Activated effector memory CD4-positive, alpha-beta T cell treated with Interleukin-2 at 50 U/mL for 16 hours (primary cell): ENCODE results near the gene VWA3A.
"Not testable (repeated sequence)": the region's sequence is repeated elsewhere in the genome, so short reads cannot be mapped to it uniquely, and the experiment has no call there.

Source experiments
- DNase-seq: peaks from one replicate; pipeline ENCODE4 v3.0.0-alpha.2; 2020

VWA3A gene

DNA sequence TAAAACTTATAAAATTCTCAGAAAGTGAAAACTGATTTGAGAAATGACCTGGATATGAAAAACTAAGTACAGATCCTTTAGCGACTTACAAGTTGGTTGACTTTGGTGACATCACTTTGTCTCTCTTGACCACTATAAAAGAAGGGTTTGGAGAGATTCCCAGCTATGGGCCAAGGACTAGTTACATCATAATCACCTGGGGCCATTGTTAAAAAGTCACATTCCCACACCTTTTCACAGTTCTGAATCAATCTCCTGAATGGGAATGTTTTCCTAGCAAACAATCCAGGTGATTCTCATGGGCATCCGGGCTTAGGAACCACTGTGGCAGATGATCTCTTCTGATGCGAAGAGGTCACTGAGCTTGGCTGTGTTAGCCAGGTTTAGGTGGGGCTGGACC is 620 bp upstream of the VWA3A start:
- no peak for DNase-seq

DNA sequence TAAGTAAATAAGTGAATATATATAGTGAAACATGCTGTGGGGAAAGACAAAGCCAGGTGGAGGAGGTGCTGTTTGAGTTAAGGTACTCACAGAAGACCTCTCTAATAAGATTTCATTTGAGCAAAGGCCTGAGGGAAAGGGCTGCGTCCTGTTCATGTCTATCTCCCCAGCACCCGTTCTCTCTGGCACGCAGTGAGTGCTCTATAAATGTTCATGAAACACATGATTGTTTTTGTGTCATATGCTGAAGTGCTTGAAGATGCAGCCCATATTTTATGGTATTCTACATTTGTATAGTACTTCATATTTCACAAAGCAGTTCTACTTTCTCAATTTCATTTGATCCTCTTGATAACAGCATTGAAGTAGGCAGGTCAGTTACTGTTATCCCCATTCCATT is 990 bp downstream of the VWA3A start:
- DNase-seq = no peak

DNA sequence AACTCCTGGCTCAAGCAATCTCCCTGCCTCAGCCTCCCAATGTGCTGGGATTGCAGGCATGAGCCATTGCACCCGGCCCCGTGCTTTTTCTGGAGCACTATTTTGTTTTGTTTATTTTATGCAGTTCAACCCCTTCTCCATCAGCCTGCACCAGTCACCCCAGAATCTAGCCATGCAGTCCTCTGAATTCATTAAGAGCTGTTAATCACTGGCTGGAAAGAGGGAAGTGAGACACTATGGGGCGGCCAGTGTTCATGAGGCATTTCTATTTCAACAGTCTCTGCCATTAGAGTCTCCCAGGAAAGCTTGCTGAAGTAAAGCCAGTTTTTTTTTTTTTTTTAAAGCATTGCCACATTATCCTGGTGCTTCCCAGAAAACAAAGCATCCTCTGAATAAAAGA is 1.7 kb downstream of the VWA3A start:
- no peak for DNase-seq

DNA sequence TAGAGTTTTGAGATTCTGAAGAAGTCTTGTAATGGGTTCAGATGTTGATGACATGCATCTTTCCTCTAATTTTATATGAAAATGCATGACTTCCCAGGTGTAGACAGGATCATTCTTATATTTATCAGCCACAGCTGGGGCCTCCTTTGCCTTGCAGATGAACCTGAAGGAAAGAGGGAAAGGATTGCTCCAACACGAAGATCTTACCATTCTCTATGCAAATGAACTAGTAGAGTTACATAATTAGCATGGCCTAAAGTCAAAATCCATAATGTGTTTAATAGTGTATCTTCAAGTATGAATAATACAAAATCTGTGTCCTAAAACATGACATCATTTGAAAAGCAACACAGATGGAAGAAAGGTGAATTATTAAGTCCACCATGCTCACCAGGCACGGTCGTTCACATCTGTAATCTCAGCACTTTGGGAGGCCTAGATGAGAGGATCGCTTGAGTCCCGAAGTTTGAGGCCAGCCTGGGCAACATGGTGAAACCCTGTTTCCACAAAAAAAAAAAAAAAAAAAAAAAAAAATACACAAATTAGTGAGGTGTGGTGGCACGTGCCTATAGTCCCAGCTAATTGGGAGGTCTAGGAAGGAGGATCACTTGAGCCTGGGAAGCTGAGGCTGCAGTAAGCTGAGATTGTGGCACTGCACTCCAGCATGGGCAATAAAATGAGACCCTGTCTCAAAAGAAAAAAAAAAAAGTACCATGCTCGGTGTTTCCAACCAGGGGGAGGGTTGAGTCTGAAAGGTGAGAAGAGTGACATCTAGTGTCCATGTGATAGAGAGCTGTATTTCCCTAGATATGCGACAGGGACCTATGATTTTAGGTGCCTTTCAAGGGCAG is 6.3 kb downstream of the VWA3A start:
- DNase-seq = no peak

DNA sequence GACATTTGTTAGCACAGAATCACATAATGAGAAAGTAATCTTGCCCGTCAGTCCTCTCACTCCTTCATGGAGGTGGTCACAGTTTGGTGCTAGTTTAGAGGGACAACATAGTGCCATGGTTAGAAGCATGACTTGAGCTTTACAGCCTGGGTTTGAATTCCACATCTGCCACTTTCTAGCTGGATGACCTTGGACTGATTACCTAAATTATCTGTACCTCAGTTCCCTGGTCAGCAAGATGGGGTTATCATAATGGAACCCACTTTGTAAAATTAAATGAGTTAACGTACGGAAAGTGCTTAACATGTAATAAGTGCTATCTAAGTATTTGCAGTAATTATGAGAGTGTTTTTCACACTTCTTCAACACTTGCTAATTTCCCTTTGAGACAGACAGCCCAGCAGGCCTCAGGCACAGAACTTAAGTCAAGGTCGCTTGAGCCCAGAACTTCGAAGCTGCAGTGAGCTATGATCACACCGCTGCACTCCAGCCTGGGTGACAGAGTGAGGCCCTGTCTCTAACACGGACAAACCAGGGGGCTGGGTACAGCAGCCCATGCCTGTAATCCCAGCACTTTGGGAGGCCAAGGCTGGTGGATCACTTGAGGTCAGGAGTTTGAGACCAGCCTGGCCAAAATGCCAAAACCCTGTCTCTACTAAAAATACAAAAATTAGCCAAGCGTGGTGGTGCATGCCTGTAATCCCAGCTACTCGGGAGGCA is 7.1 kb downstream of the VWA3A start:
- DNase-seq = no peak

DNA sequence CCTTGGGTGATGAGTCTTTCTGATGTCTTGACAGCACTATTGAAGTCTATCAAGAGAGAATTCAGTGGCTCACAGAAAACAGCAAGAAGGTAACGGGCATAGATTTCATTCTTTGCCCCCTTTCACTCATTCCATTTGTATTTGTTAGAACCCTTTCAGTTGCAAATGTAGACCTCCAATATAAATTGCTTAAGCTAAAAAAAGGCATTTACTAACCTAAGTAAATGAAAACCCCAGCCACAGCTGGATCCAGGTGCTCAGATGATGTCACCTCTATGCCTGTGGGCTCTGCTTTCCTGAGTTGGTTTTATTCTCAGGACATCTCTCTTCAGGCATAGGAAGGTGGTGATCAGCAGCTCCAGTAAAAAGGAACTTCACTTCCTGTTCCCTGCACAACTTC is 11.1 kb downstream of the VWA3A start:
- DNase-seq = no peak

DNA sequence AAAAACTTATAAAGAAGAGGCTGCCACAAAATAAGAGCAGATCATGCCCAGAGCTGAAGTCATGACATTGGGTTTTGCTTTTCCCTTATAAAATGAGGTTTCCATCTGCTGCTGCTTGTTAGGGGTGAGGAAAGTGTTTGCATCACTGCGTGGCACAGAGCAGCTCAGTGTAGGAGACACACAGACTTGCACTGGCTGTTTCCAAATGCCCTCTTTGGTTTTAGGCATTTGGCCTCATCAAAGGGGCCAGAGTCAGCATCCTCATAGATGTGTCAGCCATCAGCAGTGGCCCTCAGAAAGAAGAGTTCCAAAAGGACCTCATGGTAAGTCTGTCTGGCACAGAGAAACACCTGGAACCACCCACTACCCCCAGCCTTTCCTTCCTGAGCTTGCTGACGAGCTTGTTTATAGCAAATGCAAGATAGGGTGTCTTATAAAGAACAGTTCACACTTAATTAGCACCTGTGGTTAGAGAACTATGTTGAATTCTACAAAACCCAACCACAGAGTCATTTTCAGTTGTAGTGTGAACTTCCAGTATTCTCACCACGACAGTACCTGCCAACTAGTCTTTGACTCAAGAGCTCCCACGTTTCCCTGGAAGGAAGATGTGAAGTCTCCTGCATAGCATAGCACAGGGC is 17.0 kb downstream of the VWA3A start:
- no peak for DNase-seq

DNA sequence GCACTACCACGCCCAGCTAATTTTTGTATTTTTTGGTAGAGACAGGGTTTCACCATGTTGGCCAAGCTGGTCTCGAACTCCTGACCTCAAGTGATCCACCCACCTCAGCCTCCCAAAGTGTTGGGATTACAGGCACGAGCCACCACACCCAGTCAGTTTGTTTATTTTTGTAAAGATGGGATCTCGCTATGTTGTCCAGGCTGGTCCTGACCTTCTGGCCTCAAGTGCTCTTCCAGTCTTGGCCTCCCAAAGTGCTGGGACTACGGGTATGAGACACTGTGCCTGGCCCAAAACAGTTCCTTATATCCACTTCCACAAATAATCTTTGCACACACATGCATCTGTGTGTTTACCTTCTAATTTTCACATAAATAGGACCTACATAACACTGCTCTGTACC is 19.3 kb downstream of the VWA3A start:
- not testable (repeated sequence) for DNase-seq

DNA sequence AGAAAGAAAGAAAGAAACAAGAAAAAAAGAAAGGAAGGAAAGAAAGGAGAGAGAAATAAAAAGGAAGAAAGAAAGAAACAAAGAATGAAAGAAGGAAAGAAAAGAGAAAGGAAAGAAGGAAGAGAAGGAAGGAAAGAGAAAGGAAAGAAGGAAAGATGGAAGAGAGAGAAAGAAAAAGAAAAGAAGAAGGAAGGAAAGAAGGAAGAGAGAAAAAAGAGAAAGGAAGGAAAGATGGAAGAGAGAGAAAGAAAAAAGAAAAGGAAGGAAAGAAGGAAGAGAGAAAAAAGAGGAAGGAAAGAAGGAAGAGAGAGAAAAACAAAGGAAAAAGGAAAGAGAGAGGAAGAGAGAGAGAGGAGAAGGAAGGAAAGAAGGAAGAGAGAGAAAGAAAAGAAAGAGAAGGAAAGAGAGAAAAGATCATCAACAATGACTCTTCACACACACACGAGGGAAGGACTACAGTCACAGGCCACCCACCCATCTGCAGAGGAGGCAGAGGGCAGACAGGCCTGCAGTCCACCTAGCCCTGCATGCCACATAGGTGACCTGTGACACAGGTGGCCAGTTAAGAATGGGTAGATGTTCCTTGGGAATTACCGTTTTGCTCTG is 23.9 kb downstream of the VWA3A start:
- DNase-seq = no peak

DNA sequence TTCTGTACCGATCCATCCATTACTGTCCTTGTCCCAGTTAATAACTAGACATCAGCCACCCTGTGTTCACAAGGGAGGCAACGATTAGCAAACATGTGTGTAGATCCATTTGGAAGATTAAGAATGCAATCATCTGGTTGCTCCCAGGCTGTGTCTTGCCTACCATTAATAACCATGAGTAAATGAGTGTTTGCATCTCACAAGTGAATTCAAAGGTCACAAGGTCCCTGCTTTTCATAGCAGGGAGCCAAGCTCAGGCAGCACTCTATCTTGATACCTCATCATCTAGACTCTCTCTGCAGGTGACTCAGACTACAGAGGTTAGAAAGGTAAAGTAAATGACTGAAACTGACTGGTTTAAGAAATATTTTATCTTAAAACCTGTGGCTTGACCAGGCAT is 25.3 kb downstream of the VWA3A start:
- DNase-seq = no peak

DNA sequence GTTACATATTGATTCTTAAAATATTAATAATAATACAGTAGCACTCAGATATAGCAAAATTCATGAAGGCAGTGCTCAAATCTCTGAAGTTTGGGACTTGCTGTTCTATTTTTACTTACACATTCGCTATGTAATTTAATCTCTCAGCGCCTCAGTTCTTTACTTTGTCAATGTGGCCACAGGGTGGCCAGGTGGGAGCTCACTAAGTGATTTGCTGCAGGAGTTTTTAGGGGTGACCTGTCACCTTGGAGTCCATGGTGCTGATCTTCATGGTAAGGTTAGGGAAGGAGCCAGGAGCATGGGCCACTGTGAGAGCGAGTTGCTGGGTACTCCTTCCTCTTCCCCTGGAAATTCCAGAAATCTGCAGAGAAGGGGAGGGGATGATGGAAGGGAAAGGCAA is 28.1 kb downstream of the VWA3A start:
- DNase-seq = no peak

DNA sequence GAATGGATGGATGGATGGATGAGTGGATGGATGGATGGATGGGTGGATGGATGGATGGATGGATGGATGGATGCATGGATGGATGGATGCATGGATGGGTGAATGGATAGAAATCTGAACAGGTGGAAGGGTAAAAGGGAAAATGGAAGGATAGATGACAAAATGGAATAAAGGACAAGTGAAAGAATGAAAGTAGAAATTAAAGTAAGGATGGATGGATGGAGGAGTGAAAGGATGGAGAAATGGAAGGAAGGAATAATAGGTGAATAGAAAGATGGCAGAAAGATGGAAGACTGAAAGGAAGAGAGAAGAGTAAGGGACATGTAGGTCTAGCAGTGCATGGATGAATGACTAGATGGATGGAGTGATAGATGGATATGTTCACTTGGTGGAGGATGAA is 29.9 kb downstream of the VWA3A start:
- no peak for DNase-seq

DNA sequence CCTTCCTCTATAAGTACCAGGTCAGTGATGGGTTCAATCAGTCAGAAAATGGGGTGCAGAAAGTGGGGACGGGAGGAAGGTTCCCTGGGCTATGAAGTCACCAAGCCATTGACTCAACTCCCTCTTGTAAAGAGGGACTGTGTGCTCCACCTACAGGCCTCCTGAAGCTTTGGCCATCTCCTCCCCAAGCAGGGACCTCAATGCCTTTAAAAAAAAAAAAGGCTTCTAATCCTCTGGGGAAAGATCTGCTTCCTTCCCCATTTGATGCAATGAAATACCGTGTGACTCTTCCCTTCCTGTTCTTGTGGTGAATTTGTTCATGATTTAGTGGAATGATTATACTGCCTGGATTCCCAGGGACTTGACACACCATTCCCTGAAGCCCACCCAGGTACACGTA is 30.8 kb downstream of the VWA3A start:
- no peak for DNase-seq

DNA sequence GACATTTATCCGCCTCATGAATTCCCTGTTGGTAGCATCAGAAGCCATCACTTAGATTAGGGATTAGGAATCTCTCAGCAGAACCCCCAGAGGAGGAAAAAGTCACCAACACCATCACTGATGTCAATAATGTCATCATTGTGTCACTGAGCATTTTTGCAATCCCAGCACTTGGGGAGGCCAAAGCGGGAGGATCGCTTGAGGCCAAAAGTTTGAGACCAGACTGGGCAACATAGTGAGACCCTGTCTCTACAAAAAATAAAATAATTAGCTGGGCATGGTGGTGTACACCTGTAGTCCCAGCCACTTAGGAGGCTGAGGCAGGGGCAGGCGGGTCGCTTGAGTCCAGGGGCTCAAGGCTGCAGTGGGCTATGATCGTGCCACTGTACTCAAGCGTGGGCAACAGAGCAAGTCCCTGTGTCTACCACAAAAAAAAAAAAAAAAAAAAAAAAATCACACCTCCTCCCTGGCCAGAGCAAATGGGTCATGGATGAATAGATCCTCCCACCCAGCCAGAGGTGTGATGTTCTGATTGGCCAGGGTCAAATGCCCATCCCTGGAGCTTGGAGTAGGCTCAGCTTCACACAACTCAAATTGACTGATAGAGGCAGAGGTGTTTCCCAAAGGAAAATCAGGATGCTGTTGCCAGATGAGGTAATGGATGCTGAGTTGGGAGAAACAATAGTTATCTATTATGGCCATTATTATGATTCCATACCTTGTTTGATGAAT is 31.6 kb downstream of the VWA3A start:
- DNase-seq = no peak

DNA sequence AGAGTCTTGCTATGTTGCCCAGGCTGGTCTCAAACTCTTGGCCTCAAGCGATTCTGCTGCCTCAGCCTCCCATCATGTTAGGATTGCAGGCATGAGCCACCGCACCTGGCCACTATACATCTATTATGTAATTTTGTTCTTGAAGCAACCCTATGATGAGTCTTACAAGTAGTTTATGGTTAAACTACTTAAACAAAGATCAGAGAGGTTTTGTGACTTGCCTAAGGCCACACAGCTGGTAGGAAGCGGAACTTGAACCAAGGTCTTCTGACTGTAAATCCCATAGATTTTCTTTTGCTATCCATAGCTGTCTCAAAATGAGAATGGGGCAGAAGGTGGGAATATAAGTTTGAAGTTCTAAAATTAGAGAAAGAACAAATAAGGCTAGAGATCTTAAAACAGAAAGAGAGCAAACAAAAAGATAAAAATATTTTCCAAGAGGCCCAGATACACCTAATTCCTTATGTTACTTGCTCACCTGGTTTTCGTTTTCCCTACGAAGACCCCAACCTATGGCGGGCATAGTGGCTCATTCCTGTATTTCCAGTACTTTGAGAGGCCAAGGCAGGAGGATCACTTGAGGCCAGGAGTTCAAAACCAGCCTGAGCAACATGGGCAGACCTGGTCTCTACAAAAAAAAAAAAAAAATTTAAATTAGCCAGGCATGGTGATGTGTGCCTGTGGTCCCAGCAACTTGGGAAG is 32.4 kb downstream of the VWA3A start:
- no peak for DNase-seq

DNA sequence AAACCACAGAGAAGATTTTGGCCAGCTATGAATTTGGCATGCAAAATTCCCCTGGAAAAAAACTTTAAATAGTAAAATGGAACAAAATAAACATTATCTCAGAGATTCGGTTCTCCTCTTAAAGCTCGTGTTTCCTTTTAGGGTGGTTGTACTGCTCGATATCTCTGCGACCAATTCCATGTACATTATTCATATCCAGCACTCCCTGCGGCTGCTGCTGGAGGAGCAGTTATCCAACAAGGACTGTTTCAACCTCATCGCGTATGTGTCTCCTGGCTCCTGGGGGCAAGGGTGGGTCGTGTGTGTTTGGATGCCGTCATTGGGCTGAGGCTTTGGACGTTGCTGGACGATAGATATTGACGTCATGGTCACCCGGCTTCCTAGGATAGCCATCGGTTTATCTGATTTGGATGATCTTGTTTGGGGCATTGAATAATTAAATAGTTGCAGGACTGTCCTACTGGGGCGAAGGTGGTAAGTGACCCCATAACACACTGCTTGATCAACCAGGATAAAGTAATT is 33.8 kb downstream of the VWA3A start:
- DNase-seq = no peak

DNA sequence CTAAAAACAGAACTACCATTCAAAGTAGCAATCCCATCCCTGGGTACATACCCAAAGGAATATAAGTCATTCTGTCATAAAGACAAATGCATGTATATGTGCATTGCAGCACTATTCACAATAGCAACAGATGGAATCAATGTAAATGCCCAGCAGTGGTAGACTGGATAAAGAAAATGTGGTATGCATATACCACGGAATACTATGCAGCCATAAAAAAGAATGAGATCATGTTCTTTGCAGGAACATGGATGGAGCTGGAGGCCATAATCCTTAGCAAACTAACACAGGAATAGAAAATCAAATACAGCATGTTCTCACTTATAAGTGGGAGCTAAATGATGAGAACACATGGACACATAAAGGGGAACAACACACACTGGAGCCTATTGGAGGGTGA is 36.2 kb downstream of the VWA3A start:
- DNase-seq = not testable (repeated sequence)

DNA sequence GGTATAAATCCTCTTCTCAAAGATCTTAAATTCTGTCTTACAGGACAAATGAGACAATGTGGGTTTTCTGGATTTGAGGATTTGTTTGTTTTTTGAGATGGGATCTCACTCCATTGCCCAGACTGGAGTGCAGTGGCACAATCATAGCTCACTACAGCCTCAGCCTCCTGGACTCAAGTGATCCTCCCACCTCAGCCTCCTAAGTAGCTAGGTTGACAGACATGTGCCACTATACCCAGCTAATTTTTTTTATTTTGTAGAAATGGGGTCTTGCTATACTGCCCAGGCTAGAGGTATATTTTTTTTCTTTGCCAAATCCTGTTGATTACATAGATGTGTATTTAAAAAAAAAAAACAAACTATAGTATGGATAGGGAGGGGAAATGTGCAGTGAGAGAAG is 38.2 kb downstream of the VWA3A start:
- DNase-seq = no peak

DNA sequence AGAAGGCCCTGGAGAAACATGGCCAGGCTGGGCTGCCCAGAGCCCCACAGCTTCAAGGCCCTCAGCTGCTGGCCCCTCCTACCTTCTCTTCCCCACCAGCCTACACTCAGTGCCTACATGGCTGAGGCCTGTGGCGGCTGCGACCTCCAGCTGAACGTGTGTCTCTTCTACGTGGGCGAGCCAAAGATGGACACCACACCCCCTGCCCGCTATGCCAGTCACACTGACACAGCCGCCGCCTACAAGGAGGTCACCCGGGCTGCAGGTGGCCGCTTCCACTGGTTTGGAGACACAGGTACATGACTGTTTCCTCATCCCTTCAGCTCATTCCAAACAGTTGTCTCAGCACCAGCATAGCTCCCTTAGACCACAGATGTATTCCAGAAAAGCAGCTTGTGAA is 40.5 kb downstream of the VWA3A start:
- no peak for DNase-seq

DNA sequence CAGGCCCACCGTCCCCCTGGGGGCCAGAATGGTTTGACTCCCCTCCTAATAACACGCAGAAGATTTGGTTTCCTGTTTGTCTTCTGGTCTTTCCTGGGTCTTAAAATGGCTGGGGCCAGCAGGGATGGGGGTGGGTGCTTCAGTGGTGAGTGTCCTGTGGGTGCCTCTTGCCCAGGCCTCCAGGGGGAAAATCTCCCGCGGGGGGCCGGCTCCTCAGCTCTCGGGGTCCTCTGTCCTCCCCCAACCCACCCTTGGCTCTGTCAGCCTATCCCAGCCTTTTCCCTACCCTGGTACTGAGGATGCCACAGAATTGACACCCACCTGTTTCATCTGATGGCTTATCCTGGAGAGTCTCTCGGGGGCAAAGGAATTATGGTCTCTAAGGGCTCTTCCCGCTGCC is 46.1 kb downstream of the VWA3A start:
- DNase-seq = no peak

DNA sequence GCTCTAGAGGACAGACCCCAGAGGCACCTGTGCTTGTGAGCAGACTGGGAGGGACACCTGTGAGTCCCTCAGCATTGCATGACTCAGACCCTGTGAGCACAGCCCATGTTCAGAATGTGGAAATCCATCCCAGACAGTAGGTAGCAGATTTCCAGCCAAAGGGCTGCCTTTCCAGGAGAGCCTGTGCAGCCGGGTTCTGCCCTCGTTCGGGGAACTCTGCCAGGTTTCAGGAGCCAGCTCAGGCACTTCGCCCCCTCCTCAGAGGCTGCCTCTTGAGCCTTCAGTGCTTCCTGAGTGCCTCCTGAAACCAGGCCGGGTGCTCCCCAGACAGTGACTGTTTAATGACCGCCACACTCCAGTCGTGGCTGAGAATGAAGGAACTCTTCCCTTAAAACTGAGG is 46.7 kb downstream of the VWA3A start:
- DNase-seq = no peak

DNA sequence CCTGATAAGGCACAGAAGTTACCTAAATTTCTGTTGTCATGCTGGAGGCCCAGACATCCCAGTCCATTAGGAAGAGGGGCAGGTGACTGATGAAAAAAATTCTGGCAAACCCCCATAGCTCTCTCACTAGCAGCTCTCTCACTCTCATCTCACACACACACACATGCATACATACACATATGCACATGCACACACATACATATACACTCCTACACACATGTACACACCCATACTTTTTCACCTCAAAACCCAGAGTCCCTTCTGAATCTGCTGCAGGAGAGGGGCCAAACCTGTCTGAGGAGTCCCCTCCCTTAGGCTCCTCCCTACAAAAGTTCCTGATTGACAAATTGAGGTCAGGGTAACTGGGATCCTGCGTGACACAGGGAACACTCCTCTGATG is 47.4 kb downstream of the VWA3A start:
- no peak for DNase-seq
